SU-DHL-6 (cell line): Measurements from ENCODE around the gene EHD4.

ENCODE experiments used
- H2AFZ ChIP-seq: fragments of 200-600 bp; sonication (generic); 2 replicates; pipeline ENCODE4 v1.6.1; 2014; ENCODE audit warnings: low read depth, mild to moderate bottlenecking, moderate library complexity, mixed read lengths, antibody characterized with exemption, low read length; ENCODE audit not compliant: severe bottlenecking
- H3F3A ChIP-seq: fragments of 200-600 bp; shearing (Covaris generic); 2 replicates; pipeline ENCODE4 v1.6.0; 2016; ENCODE audit warnings: antibody characterized with exemption, mild to moderate bottlenecking; ENCODE audit not compliant: insufficient read depth
- H3K27ac ChIP-seq: fragments of 200-600 bp; sonication (generic); 2 replicates; pipeline ENCODE4 v1.5.1; 2016; ENCODE audit warnings: low read depth, mild to moderate bottlenecking, low read length, moderate library complexity, mixed read lengths
- H3K27me3 ChIP-seq: fragments of 200-600 bp; sonication (generic), shearing (Covaris generic); 2 replicates; pipeline ENCODE4 v1.6.0; 2014; ENCODE audit warnings: mild to moderate bottlenecking, low read length
- H3K36me3 ChIP-seq: fragments of 200-600 bp; sonication (generic); 2 replicates; pipeline ENCODE4 v1.6.1; 2014; ENCODE audit warnings: mild to moderate bottlenecking, low read length, mixed read lengths
- H3K4me2 ChIP-seq: fragments of 300-600, 200-600 bp; shearing (Covaris generic), sonication (generic); 2 replicates; pipeline ENCODE4 v1.6.0; 2014; ENCODE audit warnings: low read length, low read depth, mild to moderate bottlenecking; ENCODE audit not compliant: poor library complexity, severe bottlenecking
- H3K4me3 ChIP-seq: fragments of 200-600 bp; sonication (generic); 2 replicates; pipeline ENCODE4 v1.5.1; 2014; ENCODE audit warnings: antibody characterized with exemption, low read length, mild to moderate bottlenecking, mixed read lengths; ENCODE audit not compliant: insufficient read depth, poor library complexity, severe bottlenecking
- H3K79me2 ChIP-seq: fragments of 200-600 bp; sonication (generic); 2 replicates; pipeline ENCODE4 v1.6.1; 2014; ENCODE audit warnings: mild to moderate bottlenecking, low read length, moderate library complexity; ENCODE audit not compliant: insufficient read depth
- H3K9ac ChIP-seq: fragments of 200-600 bp; sonication (generic); 2 replicates; pipeline ENCODE4 v1.7.0; 2014; ENCODE audit warnings: mild to moderate bottlenecking, low read length
- H3K9me2 ChIP-seq: fragments of 200-600 bp; sonication (generic); replicated peaks from 2 replicates; pipeline ENCODE4 v1.6.1; 2014; ENCODE audit warnings: low read length; ENCODE audit not compliant: insufficient read depth
- H3K9me3 ChIP-seq: fragments of 200-600 bp; sonication (generic); 2 replicates; pipeline ENCODE4 v1.6.1; 2014; ENCODE audit warnings: low read length, mixed read lengths; ENCODE audit not compliant: insufficient read depth
- H4K20me1 ChIP-seq: fragments of 200-600 bp; sonication (generic); 2 replicates; pipeline ENCODE4 v1.6.1; 2014; ENCODE audit warnings: low read depth, mild to moderate bottlenecking, antibody characterized with exemption, low read length, moderate library complexity, mixed read lengths
- EZH2phosphoT487 ChIP-seq: fragments of 200-600 bp; sonication (generic), shearing (Covaris generic); conservative IDR thresholded peaks from 2 replicates; pipeline ENCODE4 v1.6.1; 2018; ENCODE audit warnings: mild to moderate bottlenecking, antibody characterized with exemption, low read length, moderate library complexity, mixed read lengths
- TF ChIP-seq, protein P1 (sequence below): fragments of 200-600 bp; sonication (generic); IDR thresholded peaks from one replicate; pipeline ENCODE4 v1.5.1; 2017; ENCODE audit warnings: antibody characterized with exemption, mild to moderate bottlenecking, low read length, moderate library complexity; ENCODE audit not compliant: insufficient read depth, poor library complexity, severe bottlenecking

The EHD4 gene

DNA sequence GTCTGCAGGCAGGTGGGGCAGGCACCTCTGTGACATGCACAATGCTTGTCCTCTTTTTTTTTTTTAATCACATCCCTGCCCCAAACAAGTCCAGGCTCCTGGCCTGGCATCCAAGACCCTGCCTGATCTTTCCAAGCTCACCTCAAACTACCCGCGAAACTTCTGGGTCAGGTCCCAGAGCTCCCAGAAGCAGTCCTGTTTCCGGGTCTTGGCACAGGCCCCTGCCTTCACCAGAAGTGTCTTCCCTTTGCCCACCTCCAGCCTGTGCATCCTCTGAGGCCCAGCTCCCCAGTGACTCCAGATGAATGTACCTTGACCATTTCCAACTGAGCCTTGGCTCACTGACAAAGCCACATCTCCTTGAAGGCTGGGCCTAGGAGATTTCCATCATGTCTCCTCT, 25.5 kb upstream of the EHD4 start:
- no peaks in the 10 kb centered on the region for H3F3A ChIP-seq
- H3K9me2 ChIP-seq, result no peaks in the 10 kb centered on the region
- no peaks in the 10 kb centered on the region for H3K36me3 ChIP-seq
- H3K79me2 ChIP-seq, result no peaks in the 10 kb centered on the region
- no peak overlapping the region for H3K4me2 ChIP-seq
- no peak overlapping the region for H3K27ac ChIP-seq
- H3K4me3 ChIP-seq, result no peak overlapping the region
- H3K9ac ChIP-seq, result no peak overlapping the region
- TF ChIP-seq, protein P1, sequence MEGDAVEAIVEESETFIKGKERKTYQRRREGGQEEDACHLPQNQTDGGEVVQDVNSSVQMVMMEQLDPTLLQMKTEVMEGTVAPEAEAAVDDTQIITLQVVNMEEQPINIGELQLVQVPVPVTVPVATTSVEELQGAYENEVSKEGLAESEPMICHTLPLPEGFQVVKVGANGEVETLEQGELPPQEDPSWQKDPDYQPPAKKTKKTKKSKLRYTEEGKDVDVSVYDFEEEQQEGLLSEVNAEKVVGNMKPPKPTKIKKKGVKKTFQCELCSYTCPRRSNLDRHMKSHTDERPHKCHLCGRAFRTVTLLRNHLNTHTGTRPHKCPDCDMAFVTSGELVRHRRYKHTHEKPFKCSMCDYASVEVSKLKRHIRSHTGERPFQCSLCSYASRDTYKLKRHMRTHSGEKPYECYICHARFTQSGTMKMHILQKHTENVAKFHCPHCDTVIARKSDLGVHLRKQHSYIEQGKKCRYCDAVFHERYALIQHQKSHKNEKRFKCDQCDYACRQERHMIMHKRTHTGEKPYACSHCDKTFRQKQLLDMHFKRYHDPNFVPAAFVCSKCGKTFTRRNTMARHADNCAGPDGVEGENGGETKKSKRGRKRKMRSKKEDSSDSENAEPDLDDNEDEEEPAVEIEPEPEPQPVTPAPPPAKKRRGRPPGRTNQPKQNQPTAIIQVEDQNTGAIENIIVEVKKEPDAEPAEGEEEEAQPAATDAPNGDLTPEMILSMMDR, result no peak
- no peak for TF ChIP-seq EZH2phosphoT487
- H3K9me3 ChIP-seq, result no peaks in the 10 kb centered on the region
- no peak overlapping the region for H2AFZ ChIP-seq
- H4K20me1 ChIP-seq, result no peaks in the 10 kb centered on the region
- no peaks in the 10 kb centered on the region for H3K27me3 ChIP-seq

DNA sequence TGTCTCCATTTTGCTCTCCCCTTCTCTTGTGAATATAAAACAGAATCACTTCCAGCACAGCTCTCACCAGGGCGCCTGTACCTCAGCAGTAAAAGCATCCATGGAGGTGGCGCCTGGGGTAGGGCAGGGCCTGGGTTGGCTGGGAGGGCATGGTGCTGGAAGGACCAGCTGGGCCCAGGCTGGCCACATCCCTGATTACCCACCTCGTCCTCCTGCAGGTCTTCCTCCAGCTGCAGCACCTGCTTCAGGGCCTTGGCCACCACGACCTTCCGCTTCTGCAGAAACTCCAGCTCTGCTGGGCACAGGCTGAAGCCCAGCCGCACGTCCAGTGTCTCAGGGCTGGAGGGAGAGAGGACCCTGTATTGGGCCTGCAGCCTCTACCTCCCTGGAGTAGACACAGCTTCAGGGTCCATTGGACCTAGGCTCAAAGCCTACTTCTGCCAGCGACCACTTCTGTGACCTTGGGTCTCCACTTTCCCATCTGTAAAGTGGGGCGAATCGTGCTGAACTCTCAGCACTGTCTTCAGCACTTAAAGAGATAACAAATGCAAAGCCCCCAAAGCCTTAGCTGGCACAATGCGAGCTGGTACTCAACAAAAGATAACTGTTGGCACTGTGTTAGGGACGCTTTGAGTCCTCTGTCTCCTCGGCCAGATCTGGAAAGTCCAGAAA, 24.7 kb upstream of the EHD4 start:
- Histone ChIP-seq H3F3A (no peaks in the 10 kb centered on the region), H3K4me2 (no peak overlapping the region), H3K27me3 (no peaks in the 10 kb centered on the region), H3K79me2 (no peaks in the 10 kb centered on the region), H3K9me3 (no peaks in the 10 kb centered on the region), H3K9ac (no peak overlapping the region), H3K4me3 (no peak overlapping the region), H3K27ac (no peak overlapping the region), H2AFZ (no peak overlapping the region), H4K20me1 (no peaks in the 10 kb centered on the region), H3K9me2 (no peaks in the 10 kb centered on the region), H3K36me3 (no peaks in the 10 kb centered on the region)
- TF ChIP-seq EZH2phosphoT487, result no peak
- TF ChIP-seq, protein P1, result no peak

DNA sequence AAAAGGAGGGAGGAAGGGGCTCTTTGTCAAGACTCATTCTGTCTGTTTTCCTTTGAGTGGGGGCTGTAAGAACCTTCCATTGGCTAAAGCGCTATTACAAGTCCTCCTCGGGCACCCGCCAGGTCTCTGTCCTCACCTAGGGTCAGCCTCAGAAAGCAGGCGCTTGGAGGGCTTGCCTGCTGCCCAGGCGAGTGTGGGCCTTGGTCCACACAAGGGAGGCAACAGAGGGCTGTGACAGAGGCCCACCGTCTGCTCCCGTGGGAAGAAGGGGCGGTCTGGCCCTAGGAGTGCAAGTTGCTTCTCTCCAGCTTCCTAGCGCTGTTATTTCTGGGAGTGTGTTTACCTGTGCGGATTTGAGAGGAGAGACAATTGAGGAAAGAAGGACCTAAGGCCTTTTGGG, 24.0 kb upstream of the EHD4 start:
- no peak for TF ChIP-seq EZH2phosphoT487
- TF ChIP-seq, protein P1, result no peak
- no peaks in the 10 kb centered on the region for H3K27me3 ChIP-seq
- H2AFZ ChIP-seq, result no peak overlapping the region
- no peak overlapping the region for H3K4me3 ChIP-seq
- no peaks in the 10 kb centered on the region for H3K79me2 ChIP-seq
- H3K9me3 ChIP-seq, result no peaks in the 10 kb centered on the region
- H3F3A ChIP-seq, result no peaks in the 10 kb centered on the region
- H3K4me2 ChIP-seq, result no peak overlapping the region
- no peaks in the 10 kb centered on the region for H3K9me2 ChIP-seq
- H3K36me3 ChIP-seq, result no peaks in the 10 kb centered on the region
- H4K20me1 ChIP-seq, result no peaks in the 10 kb centered on the region
- H3K9ac ChIP-seq, result no peak overlapping the region
- H3K27ac ChIP-seq, result no peak overlapping the region
